B cell (primary cell): ENCODE data around the gene UPK2. TPM values are rescaled to one million over a fixed set of nuclear protein-coding genes. Genes with fewer than 3 reads are reported as not detected.
A peak's percentile ranks its signal among the peaks of the same experiment; 100 is the strongest.

Source experiments
- ATAC-seq: fragments of 200-7000 bp; cut with Tn5 transposase; one replicate; pipeline ENCODE4 v1.10.0; 2021; ENCODE audit warnings: low read depth, mild to moderate bottlenecking, moderate number of reproducible peaks, moderate library complexity
- CTCF ChIA-PET: fragments of 350-600 bp; sonication (Branson Sonifier 250); formaldehyde crosslinking; loops from one replicate; lab custom pipeline; 2021; ENCODE audit warnings: antibody characterized with exemption, inconsistent platforms; lab: Charles Lee
- POLR2A ChIA-PET: fragments of 350-600 bp; sonication (Branson Sonifier 250); formaldehyde crosslinking; loops from one replicate; lab custom pipeline; 2021; ENCODE audit warnings: antibody characterized with exemption; lab: Charles Lee
- DNase-seq: peaks from one replicate; pipeline ENCODE4 v3.0.0; 2013
- H2AFZ ChIP-seq: 2 replicates; pipeline ENCODE4 v1.6.1; 2012; ENCODE audit warnings: mild to moderate bottlenecking, low read depth, low read length; ENCODE audit not compliant: insufficient read depth, poor library complexity, severe bottlenecking
- H3K27ac ChIP-seq, 2 donors: 1 replicate in 1 of 2; 2 replicates in 1 of 2; pipeline ENCODE4 v1.5.1; 2012 to 2013; ENCODE audit warnings: low read length in 2 of 2, mild to moderate bottlenecking in 2 of 2, moderate library complexity in 1 of 2
- H3K27me3 ChIP-seq, 4 experiments: fragments of 200-600 bp in 1 of 4; sonication (generic) in 1 of 4; replicated peaks in 1 of 4; 1 replicate in 2 of 4; 2 replicates in 2 of 4; pipeline versions ENCODE4 v1.6.1 to v1.7.0; 2013 to 2016; ENCODE audit warnings: low read length in 3 of 4, mild to moderate bottlenecking in 2 of 4, mixed read lengths in 1 of 4, moderate library complexity in 1 of 4; ENCODE audit not compliant: insufficient read depth in 4 of 4, control insufficient read depth in 3 of 4; ENCODE audit errors: control extremely low read depth in 1 of 4
- H3K36me3 ChIP-seq, 2 experiments: replicated peaks in 1 of 2; 1 replicate in 1 of 2; 2 replicates in 1 of 2; pipeline versions ENCODE4 v1.6.1 to v1.7.1; 2013; ENCODE audit warnings: low read length in 1 of 2; ENCODE audit not compliant: insufficient read depth in 2 of 2, control insufficient read depth in 1 of 2; ENCODE audit errors: control extremely low read depth in 1 of 2, extremely low read depth in 1 of 2
- H3K4me1 ChIP-seq, 2 donors: fragments of 200-600 bp in 1 of 2; sonication (generic) in 1 of 2; 1 replicate in 1 of 2; 2 replicates in 1 of 2; pipeline versions ENCODE4 v1.5.1 to v1.6.1; 2013 to 2017; ENCODE audit warnings: low read length in 2 of 2; ENCODE audit not compliant: control insufficient read depth in 2 of 2, insufficient read depth in 2 of 2
- H3K4me2 ChIP-seq: replicated peaks from 2 replicates; pipeline ENCODE3; 2012; ENCODE audit warnings: mild to moderate bottlenecking, low read depth, low read length; ENCODE audit not compliant: poor library complexity, severe bottlenecking
- H3K4me3 ChIP-seq, 5 experiments: fragments of 200-600 bp in 1 of 5; sonication (generic) in 1 of 5; 1 replicate in 3 of 5; 2 replicates in 2 of 5; pipeline versions ENCODE4 v1.5.1 to v1.7.0; 2011 to 2016; ENCODE audit warnings: low read length in 4 of 5, mild to moderate bottlenecking in 4 of 5, low read depth in 2 of 5, control low read depth in 1 of 5, moderate library complexity in 1 of 5; ENCODE audit not compliant: insufficient read depth in 1 of 5; ENCODE audit errors: control extremely low read depth in 1 of 5, extremely low read depth in 1 of 5
- H3K79me2 ChIP-seq: fragments of 200-600 bp; sonication (generic); one replicate; pipeline ENCODE4 v1.6.0; 2016; ENCODE audit warnings: low read length; ENCODE audit not compliant: control insufficient read depth, insufficient read depth
- H3K9ac ChIP-seq: fragments of 200-600 bp; sonication (generic); 2 replicates; pipeline ENCODE4 v1.6.1; 2017; ENCODE audit warnings: mild to moderate bottlenecking, low read length, moderate library complexity
- H3K9me3 ChIP-seq, 3 donors: one replicate each; pipeline versions ENCODE4 v1.6.1 to v1.7.1; 2013; ENCODE audit warnings: low read length in 2 of 3; ENCODE audit not compliant: control insufficient read depth in 2 of 3, insufficient read depth in 1 of 3; ENCODE audit errors: control extremely low read depth in 1 of 3
- H4K20me1 ChIP-seq: 2 replicates; pipeline ENCODE4 v1.6.0; 2012; ENCODE audit warnings: mild to moderate bottlenecking, low read length; ENCODE audit not compliant: insufficient read depth, control insufficient read depth, poor library complexity, severe bottlenecking
- H3K27ac Mint-ChIP-seq: one replicate; pipeline ENCODE4 v1.8.0; 2021; ENCODE audit warnings: mixed read lengths
- H3K27me3 Mint-ChIP-seq: one replicate; pipeline ENCODE4 v1.8.0; 2021; ENCODE audit warnings: mixed read lengths
- H3K4me1 Mint-ChIP-seq: one replicate; pipeline ENCODE4 v1.8.0; 2021; ENCODE audit warnings: mixed read lengths
- H3K4me3 Mint-ChIP-seq: one replicate; pipeline ENCODE4 v1.8.0; 2021; ENCODE audit warnings: mixed read lengths
- H3K9me3 Mint-ChIP-seq: one replicate; pipeline ENCODE4 v1.8.0; 2022; ENCODE audit warnings: mixed read lengths; ENCODE audit not compliant: insufficient read depth
- EZH2 ChIP-seq: IDR thresholded peaks from 2 replicates; pipeline ENCODE4 v1.6.1; 2012; ENCODE audit warnings: borderline replicate concordance, low read depth, mild to moderate bottlenecking, moderate library complexity, low read length; ENCODE audit not compliant: insufficient read depth, poor library complexity, severe bottlenecking
- WGBS: methylation state at CpG from one replicate; pipeline ENCODE4 v1.1.5; 2013; ENCODE audit warnings: missing lambda C conversion rate; ENCODE audit not compliant: insufficient coverage; 5-methylcytosine and 5-hydroxymethylcytosine counted together
- intact Hi-C: fragments of 100-400 bp; cut with micrococcal nuclease; formaldehyde crosslinking; loops from one replicate; pipeline ENCODE4 v1.10.0; 2022
- polyA plus RNA-seq: library from polyadenylated mRNA; depleted of rRNA; stranded (reverse); fragments of >200 nt; gene quantifications from 2 replicates; pipeline ENCODE4 v1.2.3, GENCODE V29; 2012
- total RNA-seq, 2 donors: library from RNA; stranded (reverse); fragments of 120-200 nt in 1 of 2; gene quantifications; 1 replicate in 1 of 2; 2 replicates in 1 of 2; pipeline versions ENCODE4 v1.2.3 to v1.2.4, GENCODE V29; 2013 to 2022
- TF ChIP-seq, protein P1 (sequence below): fragments of 200-600 bp; IDR thresholded peaks from one replicate; pipeline ENCODE4 v1.8.0; 2022; ENCODE audit warnings: antibody characterized with exemption, mild to moderate bottlenecking

UPK2 gene
- total and polyA plus RNA-seq, 2 donors (not counting 1 experiment from before 2014, with no cell fraction given): 0.43 TPM; not detected in 1

DNA sequence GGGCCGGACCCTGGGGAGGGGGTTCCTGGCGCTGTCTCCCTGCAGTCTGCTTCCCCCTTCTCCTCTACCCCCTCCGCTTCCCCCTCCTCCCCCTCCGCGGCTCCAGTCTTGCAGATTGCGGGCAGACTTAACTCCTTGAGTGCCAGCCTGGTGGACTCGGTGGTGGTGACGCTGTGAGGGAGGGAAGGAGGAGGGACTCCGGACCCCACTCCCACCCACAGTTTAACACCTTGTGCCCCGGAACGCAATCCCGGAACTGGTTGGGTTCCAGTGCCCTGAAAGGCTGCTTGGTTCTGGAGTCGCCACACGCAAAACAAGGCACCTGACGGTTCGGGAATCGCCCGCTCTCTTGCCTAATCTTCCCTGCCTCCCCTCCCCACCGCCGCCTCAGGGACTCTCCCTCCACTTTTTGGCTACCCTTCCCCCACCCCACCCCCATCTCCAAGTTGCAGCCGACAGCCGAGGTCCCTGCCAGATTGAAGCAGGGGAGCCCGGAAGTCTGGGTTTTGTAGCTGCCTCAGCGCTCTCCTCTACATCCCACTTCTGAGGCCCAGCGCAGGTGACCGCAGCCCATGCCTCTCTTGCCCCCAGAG lies 26.5 kb upstream of the UPK2 start:
- Mint-ChIP-seq H3K4me1 (peaks cover 56% of the 10 kb centered on the region), H3K9me3 (no peaks in the 10 kb centered on the region), H3K4me3 (peak overlapping the region; percentile 99), H3K27me3 (no peaks in the 10 kb centered on the region), H3K27ac (peak overlapping the region; percentile 96)
- Histone ChIP-seq H3K4me1 (peaks cover 32 to 49% of the 10 kb centered on the region in 2 donors), H3K4me3 (peak overlapping the region; percentile 64 to 86 (median 71)), H3K79me2 (peaks cover 25% of the 10 kb centered on the region), H4K20me1 (peaks cover 4% of the 10 kb centered on the region), H3K27ac (peak overlapping the region; percentile 96 to 99), H3K4me2 (peak overlapping the region; percentile 98), H2AFZ (peak overlapping the region; percentile 73), H3K9me3 (no peaks in the 10 kb centered on the region), H3K27me3 (no peaks in the 10 kb centered on the region), H3K36me3 (no peaks in the 10 kb centered on the region), H3K9ac (peak overlapping the region; percentile 78)
- TF ChIP-seq, protein P1, sequence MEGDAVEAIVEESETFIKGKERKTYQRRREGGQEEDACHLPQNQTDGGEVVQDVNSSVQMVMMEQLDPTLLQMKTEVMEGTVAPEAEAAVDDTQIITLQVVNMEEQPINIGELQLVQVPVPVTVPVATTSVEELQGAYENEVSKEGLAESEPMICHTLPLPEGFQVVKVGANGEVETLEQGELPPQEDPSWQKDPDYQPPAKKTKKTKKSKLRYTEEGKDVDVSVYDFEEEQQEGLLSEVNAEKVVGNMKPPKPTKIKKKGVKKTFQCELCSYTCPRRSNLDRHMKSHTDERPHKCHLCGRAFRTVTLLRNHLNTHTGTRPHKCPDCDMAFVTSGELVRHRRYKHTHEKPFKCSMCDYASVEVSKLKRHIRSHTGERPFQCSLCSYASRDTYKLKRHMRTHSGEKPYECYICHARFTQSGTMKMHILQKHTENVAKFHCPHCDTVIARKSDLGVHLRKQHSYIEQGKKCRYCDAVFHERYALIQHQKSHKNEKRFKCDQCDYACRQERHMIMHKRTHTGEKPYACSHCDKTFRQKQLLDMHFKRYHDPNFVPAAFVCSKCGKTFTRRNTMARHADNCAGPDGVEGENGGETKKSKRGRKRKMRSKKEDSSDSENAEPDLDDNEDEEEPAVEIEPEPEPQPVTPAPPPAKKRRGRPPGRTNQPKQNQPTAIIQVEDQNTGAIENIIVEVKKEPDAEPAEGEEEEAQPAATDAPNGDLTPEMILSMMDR: no peak
- TF ChIP-seq EZH2: no peak
- intact Hi-C loops: loop anchor here (1.0 kb wide), 4 partner anchors 22 to 239 kb away; partner anchors contain the start of gene UPK2
- ATAC-seq: peak; percentile 4
- DNase-seq: peak; percentile 88
- under 1% methylated on average over 15 of the region's 26 CpGs for WGBS
- POLR2A ChIA-PET: interaction anchor here (0.6 to 3.3 kb wide), 8 partner anchors 16 to 494 kb away, joined by 3 to 38 read pairs (median 6); partner anchors contain the start of genes CXCR5 and DDX6
- CTCF ChIA-PET: interaction anchor here (0.7 to 12.7 kb wide), 23 partner anchors 10 to 244 kb away, joined by 3 to 288 read pairs (median 4); partner anchors contain the start of genes DDX6, DPAGT1, UPK2 and VPS11
